SK-N-MC (cell line): ENCODE results near the gene CATSPERB.

Experiments used
- EZH2 ChIP-seq: fragments of 200-600 bp; sonication (generic); IDR thresholded peaks from one replicate; pipeline ENCODE4 v1.6.1; 2017; ENCODE audit warnings: antibody characterized with exemption
- POLR2AphosphoS5 ChIP-seq: IDR thresholded peaks from 2 replicates; pipeline ENCODE4 v1.6.1; 2012; ENCODE audit warnings: mild to moderate bottlenecking, low read depth, low read length, borderline replicate concordance

- no peak for TF ChIP-seq EZH2
- TF ChIP-seq POLR2AphosphoS5: no peak
Observed at GRCh38 chr14:91754819-91755218, 22.9 kb upstream of the CATSPERB start.
